ENCODE measurements around the gene NDUFA9.

GRCh38 chr12:4630262-4630661 lies 18.7 kb upstream of the NDUFA9 start:
- TF ChIP-seq POLR2AphosphoS5 (IDR thresholded peaks at IDR 0.05; ENCODE audit: control insufficient read depth, insufficient read depth, low read depth, low read length) (no peak), TAF15 (IDR thresholded peaks at IDR 0.05; ENCODE audit: low read depth, low read length) (no peak), POLR2A (conservative IDR thresholded peaks at IDR 0.05) (no peak), PHF20 (IDR thresholded peaks at IDR 0.05; ENCODE audit: partially characterized antibody) (no peak), NFIC (IDR thresholded peaks at IDR 0.05) (no peak), ELF1 (tag; IDR thresholded peaks at IDR 0.05) (no peak), ELF4 (CRISPR knock-in tag; IDR thresholded peaks at IDR 0.05) (no peak), HMGXB4 (CRISPR knock-in tag; IDR thresholded peaks at IDR 0.05) (no peak), ZNF282 (CRISPR knock-in tag; IDR thresholded peaks at IDR 0.05) (no peak), CTCF (IDR thresholded peaks at IDR 0.05 in 2 of 3, conservative IDR thresholded peaks at IDR 0.05 in 1 of 3; ENCODE audit: insufficient read depth in 2 of 3, low read depth in 1 of 3, low read length in 3 of 3) (no peak), ETS2 (tag; IDR thresholded peaks at IDR 0.05; ENCODE audit: borderline replicate concordance, poor library complexity, severe bottlenecking) (no peak), GTF2F1 (IDR thresholded peaks at IDR 0.05; ENCODE audit: low read depth, low read length) (no peak)
